ENCODE measurements around the gene KCTD17. TPM values are rescaled to one million over a fixed set of nuclear protein-coding genes. Genes with fewer than 3 reads are reported as not detected.
"Not testable (repeated sequence)": the region's sequence is repeated elsewhere in the genome, so short reads cannot be mapped to it uniquely, and the experiment has no call there.

The KCTD17 gene
- total RNA-seq, 1 donor from 2014 or later, result 46.9 TPM

- DNase-seq (ENCODE audit: low spot score), result no peak
- Mint-ChIP-seq H3K27me3 (ENCODE audit: unreplicated experiment) (peaks cover 19% of the 10 kb centered on the region), H3K27ac (ENCODE audit: unreplicated experiment) (no peak overlapping the region), H3K9me3 (ENCODE audit: unreplicated experiment) (no peaks in the 10 kb centered on the region), H3K36me3 (ENCODE audit: low read depth, unreplicated experiment) (no peaks in the 10 kb centered on the region), H3K4me3 (ENCODE audit: unreplicated experiment) (no peak overlapping the region), H3K4me1 (ENCODE audit: unreplicated experiment) (no peaks in the 10 kb centered on the region)
- no peak for TF ChIP-seq CTCF (IDR thresholded peaks at IDR 0.05; ENCODE audit: unreplicated experiment)
Measured at GRCh38 chr22:37070334-37070733, 18.8 kb downstream of the KCTD17 start.

GRCh38 chr22:37070744-37071143, 19.2 kb downstream of the KCTD17 start:
- no peak overlapping the region for H3K4me3 Mint-ChIP-seq (ENCODE audit: unreplicated experiment)
- H3K4me1 Mint-ChIP-seq (ENCODE audit: unreplicated experiment), result no peaks in the 10 kb centered on the region
- DNase-seq (ENCODE audit: low spot score), result no peak
- peaks cover 22% of the 10 kb centered on the region for H3K27me3 Mint-ChIP-seq (ENCODE audit: unreplicated experiment)
- no peaks in the 10 kb centered on the region for H3K36me3 Mint-ChIP-seq (ENCODE audit: low read depth, unreplicated experiment)
- no peak overlapping the region for H3K27ac Mint-ChIP-seq (ENCODE audit: unreplicated experiment)
- TF ChIP-seq CTCF (IDR thresholded peaks at IDR 0.05; ENCODE audit: unreplicated experiment), result no peak
- no peaks in the 10 kb centered on the region for H3K9me3 Mint-ChIP-seq (ENCODE audit: unreplicated experiment)

GRCh38 chr22:37071850-37072592, 20.5 kb downstream of the KCTD17 start:
- H3K9me3 Mint-ChIP-seq (ENCODE audit: unreplicated experiment); H3K4me3 Mint-ChIP-seq (ENCODE audit: unreplicated experiment); H3K36me3 Mint-ChIP-seq (ENCODE audit: low read depth, unreplicated experiment); H3K27ac Mint-ChIP-seq (ENCODE audit: unreplicated experiment); H3K4me1 Mint-ChIP-seq (ENCODE audit: unreplicated experiment); DNase-seq (ENCODE audit: low spot score): not testable (repeated sequence)
- peaks cover 23% of the 10 kb centered on the region for H3K27me3 Mint-ChIP-seq (ENCODE audit: unreplicated experiment)

- no peak overlapping the region for H3K4me3 Mint-ChIP-seq (ENCODE audit: unreplicated experiment)
- no peaks in the 10 kb centered on the region for H3K36me3 Mint-ChIP-seq (ENCODE audit: low read depth, unreplicated experiment)
Measured at GRCh38 chr22:37072673-37073072, 21.1 kb downstream of the KCTD17 start.

GRCh38 chr22:37074537-37074936, 23.0 kb downstream of the KCTD17 start:
- DNase-seq (ENCODE audit: low spot score), result no peak
- H3K36me3 Mint-ChIP-seq (ENCODE audit: low read depth, unreplicated experiment), result no peaks in the 10 kb centered on the region
- no peak overlapping the region for H3K4me3 Mint-ChIP-seq (ENCODE audit: unreplicated experiment)
- TF ChIP-seq CTCF (IDR thresholded peaks at IDR 0.05; ENCODE audit: unreplicated experiment), result no peak
- H3K27ac Mint-ChIP-seq (ENCODE audit: unreplicated experiment), result no peak overlapping the region
- peaks cover 12% of the 10 kb centered on the region for H3K27me3 Mint-ChIP-seq (ENCODE audit: unreplicated experiment)
- H3K4me1 Mint-ChIP-seq (ENCODE audit: unreplicated experiment), result peaks cover 13% of the 10 kb centered on the region
- H3K9me3 Mint-ChIP-seq (ENCODE audit: unreplicated experiment), result no peaks in the 10 kb centered on the region

More at GRCh38 chr22:37072673-37073072, 21.1 kb downstream of the KCTD17 start:
- Mint-ChIP-seq H3K9me3 (ENCODE audit: unreplicated experiment) (no peaks in the 10 kb centered on the region), H3K27me3 (ENCODE audit: unreplicated experiment) (peaks cover 19% of the 10 kb centered on the region), H3K27ac (ENCODE audit: unreplicated experiment) (no peak overlapping the region), H3K4me1 (ENCODE audit: unreplicated experiment) (no peaks in the 10 kb centered on the region)
- no peak for TF ChIP-seq CTCF (IDR thresholded peaks at IDR 0.05; ENCODE audit: unreplicated experiment)
- no peak for DNase-seq (ENCODE audit: low spot score)

All from endothelial cell (in vitro differentiated cells).